Prostate gland (tissue), 2 donors: Measurements from ENCODE around the gene AFF3. TPM values are rescaled to one million over a fixed set of nuclear protein-coding genes. Genes with fewer than 3 reads are reported as not detected.

Experiments
- DNase-seq: peaks from one replicate; pipeline ENCODE4 v3.0.0-alpha.2; 2019; ENCODE audit warnings: low spot score
- H3K27ac ChIP-seq, 2 donors: fragments of 200-600 bp; sonication (generic); 2 replicates each; pipeline ENCODE4 v1.5.1; 2017 to 2019
- H3K27me3 ChIP-seq: fragments of 200-600 bp; sonication (generic); replicated peaks from 2 replicates; pipeline ENCODE4 v1.5.1; 2019; ENCODE audit not compliant: insufficient read depth
- H3K36me3 ChIP-seq, 2 donors: fragments of 200-600 bp; sonication (generic); 1 replicate in 1 of 2; 2 replicates in 1 of 2; pipeline versions ENCODE4 v1.5.1 to v1.8.1; 2017 to 2019
- H3K4me1 ChIP-seq: fragments of 200-600 bp; sonication (generic); replicated peaks from 2 replicates; pipeline ENCODE4 v1.5.1; 2019
- H3K4me3 ChIP-seq, 2 donors: fragments of 200-600 bp; sonication (generic); 2 replicates each; pipeline ENCODE4 v1.5.1; 2017 to 2019
- H3K9me3 ChIP-seq: fragments of 200-600 bp; sonication (generic); 2 replicates; pipeline ENCODE4 v1.5.1; 2017
- CTCF ChIP-seq, 4 experiments: fragments of 200-600 bp in 2 of 4; fragments of 450-650 bp in 2 of 4; sonication (generic) in 2 of 4; IDR thresholded peaks; 1 replicate in 3 of 4; 2 replicates in 1 of 4; pipeline ENCODE4 v1.5.1; 2016 to 2019; ENCODE audit warnings: antibody characterized with exemption in 4 of 4, mild to moderate bottlenecking in 2 of 4, moderate library complexity in 2 of 4
- POLR2A ChIP-seq: fragments of 450-650 bp; IDR thresholded peaks from one replicate; pipeline ENCODE4 v1.6.1; 2016; ENCODE audit warnings: antibody characterized with exemption, mild to moderate bottlenecking
- POLR2AphosphoS5 ChIP-seq: sonication (generic); formaldehyde crosslinking; IDR thresholded peaks from one replicate; pipeline ENCODE4 v1.6.1; 2017; ENCODE audit warnings: antibody characterized with exemption
- WGBS: methylation state at CpG from one replicate; pipeline ENCODE4 v1.1.5; 2018; 5-methylcytosine and 5-hydroxymethylcytosine counted together
- intact Hi-C: fragments of 100-400 bp; cut with DNase I; formaldehyde crosslinking; loops from one replicate; pipeline ENCODE4 v1.14.2; 2022
- total RNA-seq, 2 donors: library from RNA; depleted of rRNA; stranded (reverse); fragments of >200 nt; gene quantifications; one replicate each; pipeline ENCODE4 v1.1.0, GENCODE V29; 2016

The AFF3 gene
- total RNA-seq, 2 donors from 2014 or later = 74.4 to 113 TPM

DNA sequence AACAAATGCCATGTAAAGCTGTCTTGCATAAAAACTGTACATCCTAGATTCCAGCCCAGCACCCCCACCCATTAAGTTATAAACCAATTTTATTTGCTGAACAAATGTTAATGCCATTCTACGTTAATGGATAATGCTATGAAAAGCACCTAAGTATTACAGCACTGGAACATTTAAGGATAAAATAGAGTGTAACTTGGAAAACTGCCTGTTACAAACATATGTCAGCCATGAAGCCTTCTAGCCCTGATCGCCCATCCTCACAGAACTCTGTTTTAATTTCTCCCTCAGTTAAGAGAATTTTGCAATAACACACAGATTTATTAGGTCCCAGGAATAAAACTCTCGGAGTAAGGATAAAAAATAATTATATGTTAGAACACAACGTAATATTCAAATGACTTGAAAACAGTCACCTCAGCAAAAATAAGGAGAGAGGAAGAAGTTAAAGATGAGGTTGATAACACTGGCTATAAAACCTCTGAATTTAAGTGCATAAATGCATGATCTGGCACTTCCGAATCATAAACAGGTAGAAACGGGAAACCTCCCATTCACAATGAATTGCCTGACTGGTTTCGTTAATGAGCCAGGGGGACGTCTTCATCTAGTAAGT, 308.7 kb downstream of the AFF3 start:
- no peaks in the 10 kb centered on the region for H3K27me3 ChIP-seq
- no peak overlapping the region for H3K27ac ChIP-seq
- H3K9me3 ChIP-seq = no peaks in the 10 kb centered on the region
- no peaks in the 10 kb centered on the region for H3K36me3 ChIP-seq
- no peaks in the 10 kb centered on the region for H3K4me1 ChIP-seq
- no peak overlapping the region for H3K4me3 ChIP-seq
- intact Hi-C loops = no loop called here
- 21% methylated on average over 8 of the region's 8 CpGs for WGBS
- DNase-seq = no peak
- no peak for TF ChIP-seq POLR2AphosphoS5
- TF ChIP-seq POLR2A = no peak
- TF ChIP-seq CTCF (IDR thresholded peaks at IDR 0.05) = no peak

DNA sequence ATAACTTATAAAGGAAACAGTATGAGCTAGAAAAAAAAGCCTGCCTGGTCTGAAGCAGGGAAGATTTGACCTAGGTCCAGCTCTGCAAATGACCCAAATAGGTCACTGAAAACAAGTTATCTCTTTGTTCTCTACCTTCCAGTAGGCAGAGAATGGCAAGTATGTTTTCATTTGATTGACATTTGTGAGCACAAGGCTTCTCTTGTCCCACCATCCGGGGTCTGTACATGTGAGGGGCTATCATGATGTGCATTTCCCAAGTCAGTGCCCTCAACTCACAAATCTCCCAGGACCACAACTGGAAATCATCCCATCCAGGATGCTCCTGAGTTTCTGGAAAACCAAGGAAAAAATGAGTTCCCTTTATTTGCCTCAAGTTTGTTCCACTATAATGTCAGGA, 309.5 kb downstream of the AFF3 start:
- WGBS = 78% methylated on average over 1 of the region's 1 CpG
- Histone ChIP-seq H3K36me3 (no peaks in the 10 kb centered on the region), H3K4me1 (no peaks in the 10 kb centered on the region), H3K27ac (no peak overlapping the region), H3K9me3 (no peaks in the 10 kb centered on the region), H3K4me3 (no peak overlapping the region), H3K27me3 (no peaks in the 10 kb centered on the region)
- no peak for TF ChIP-seq POLR2A
- no peak for DNase-seq
- intact Hi-C loops = no loop called here

DNA sequence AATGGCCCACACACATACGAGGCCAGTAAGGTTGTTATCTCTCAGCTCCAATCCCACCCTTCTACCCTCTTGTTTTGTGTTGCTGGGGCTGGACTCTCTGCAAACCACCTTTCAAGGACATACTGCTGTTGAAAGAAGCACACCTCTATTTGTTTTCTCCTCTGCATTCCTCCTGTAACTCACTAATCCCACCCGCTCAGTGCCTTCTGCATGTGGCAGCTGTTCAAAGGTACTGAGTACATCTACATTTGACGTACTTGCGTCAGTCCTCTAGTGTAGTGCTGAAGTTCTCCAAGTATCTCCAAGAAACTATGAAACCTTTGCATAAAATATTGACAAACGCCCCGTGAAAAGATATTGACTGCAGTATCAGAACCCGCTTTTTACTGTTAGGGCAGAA, 310.6 kb downstream of the AFF3 start:
- H3K27ac ChIP-seq = no peak overlapping the region
- H3K4me3 ChIP-seq = no peak overlapping the region
- TF ChIP-seq POLR2A (no peak), POLR2AphosphoS5 (no peak), CTCF (IDR thresholded peaks at IDR 0.05) (no peak)
- no peaks in the 10 kb centered on the region for H3K36me3 ChIP-seq
- H3K4me1 ChIP-seq = no peaks in the 10 kb centered on the region
- H3K9me3 ChIP-seq = no peaks in the 10 kb centered on the region
- intact Hi-C loops = no loop called here
- WGBS = 89% methylated on average over 7 of the region's 7 CpGs
- DNase-seq = no peak
- H3K27me3 ChIP-seq = no peaks in the 10 kb centered on the region

DNA sequence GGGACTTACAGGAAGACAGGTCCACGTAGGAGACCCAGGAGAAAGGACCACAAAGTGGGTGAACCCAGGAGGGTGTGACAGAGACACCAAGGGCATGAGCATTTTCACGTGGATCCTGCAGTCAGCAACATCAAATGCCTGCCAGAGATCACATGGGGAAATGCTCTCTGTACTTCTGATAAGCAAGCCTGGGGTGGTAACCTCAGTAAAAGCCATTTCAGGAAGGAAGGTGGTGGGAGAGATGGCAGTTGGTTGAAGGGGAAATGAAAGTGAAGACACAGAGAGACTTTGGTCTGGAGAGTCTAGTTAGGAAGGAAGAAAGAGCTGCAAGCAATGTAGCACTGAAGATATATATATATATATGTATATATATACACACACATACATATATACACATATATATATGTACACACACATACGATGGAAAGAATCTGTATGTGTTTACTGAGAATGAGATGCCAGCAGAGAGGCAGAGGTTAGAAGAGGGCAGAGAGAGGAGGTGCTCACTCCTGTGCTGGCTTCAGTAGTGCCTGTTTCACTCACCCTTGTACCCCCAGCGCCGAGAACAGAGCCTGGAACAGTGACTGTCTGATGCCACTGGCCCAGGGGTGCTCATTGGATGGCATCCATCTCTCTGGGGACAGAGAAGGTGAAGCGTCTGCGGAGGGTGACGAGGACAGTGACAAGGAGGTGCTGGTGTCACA, 314.9 kb downstream of the AFF3 start:
- TF ChIP-seq CTCF (IDR thresholded peaks at IDR 0.05) (no peak), POLR2AphosphoS5 (no peak), POLR2A (no peak)
- Histone ChIP-seq H3K4me1 (no peaks in the 10 kb centered on the region), H3K4me3 (no peak overlapping the region), H3K36me3 (no peaks in the 10 kb centered on the region), H3K27ac (no peak overlapping the region), H3K27me3 (no peaks in the 10 kb centered on the region), H3K9me3 (no peaks in the 10 kb centered on the region)
- DNase-seq = no peak
- 85% methylated on average over 8 of the region's 8 CpGs for WGBS
- intact Hi-C loops = no loop called here

DNA sequence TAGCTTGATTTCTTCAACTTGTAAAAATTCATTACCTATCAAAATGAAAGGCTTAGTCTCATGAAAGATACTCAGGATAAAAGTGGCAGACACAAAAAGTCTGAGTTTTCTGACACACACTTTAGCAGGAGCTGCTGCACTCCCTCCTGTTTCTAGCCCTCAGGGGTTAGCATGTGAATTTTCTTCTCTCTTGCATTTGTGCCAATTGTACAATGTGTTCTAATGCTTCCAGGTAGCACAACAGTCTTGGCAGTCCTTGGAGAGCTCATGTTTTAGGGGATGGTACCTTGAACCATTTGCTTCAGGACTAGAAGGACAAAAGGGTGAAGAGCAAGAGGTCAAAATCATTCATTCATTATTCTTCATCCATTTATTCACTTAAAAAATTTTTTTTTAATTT, 316.8 kb downstream of the AFF3 start:
- Histone ChIP-seq H3K36me3 (no peaks in the 10 kb centered on the region), H3K27me3 (no peaks in the 10 kb centered on the region), H3K4me1 (no peaks in the 10 kb centered on the region), H3K9me3 (no peaks in the 10 kb centered on the region), H3K4me3 (no peak overlapping the region), H3K27ac (no peak overlapping the region)
- no peak for DNase-seq
- intact Hi-C loops = no loop called here
- TF ChIP-seq POLR2AphosphoS5 = no peak
- TF ChIP-seq POLR2A = no peak
- TF ChIP-seq CTCF (IDR thresholded peaks at IDR 0.05) = no peak
